ENCODE data around the gene EXT2. TPM values are rescaled to one million over a fixed set of nuclear protein-coding genes. Genes with fewer than 3 reads are reported as not detected.
A peak's percentile ranks its signal among the peaks of the same experiment; 100 is the strongest.

The EXT2 gene
- total RNA-seq, 2 donors from 2014 or later: 16.9 to 28.9 TPM

DNA sequence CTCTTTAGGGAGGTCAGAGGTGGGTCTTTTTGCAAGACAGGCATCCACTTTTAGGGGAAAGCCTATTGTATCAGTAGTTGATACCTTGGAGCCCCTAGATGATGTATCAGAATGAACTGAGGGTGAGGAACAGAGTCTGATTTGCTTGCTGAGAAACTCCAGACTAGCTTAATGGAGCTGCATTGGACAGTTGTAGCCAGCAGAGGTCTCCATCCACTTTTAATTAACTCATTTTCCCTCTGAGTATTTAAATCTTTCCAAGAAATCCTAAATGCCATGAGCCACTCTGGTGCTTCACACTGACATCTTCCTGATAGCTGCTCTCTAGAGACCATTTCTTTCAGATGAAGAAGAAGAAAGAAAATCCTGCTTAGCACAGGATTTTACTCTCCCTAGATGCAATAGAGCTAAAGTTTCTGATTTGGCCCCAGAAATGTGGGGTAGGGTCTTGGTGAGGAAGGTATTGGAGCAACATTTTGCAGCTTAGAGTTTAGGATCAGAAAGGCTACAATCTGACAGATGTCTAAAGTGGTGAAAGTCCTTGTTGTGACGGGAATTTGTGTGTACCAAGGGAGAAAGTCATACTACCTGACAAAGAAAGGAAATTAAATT lies 38.0 kb downstream of the EXT2 start:
- peaks cover 63% of the 10 kb centered on the region for H3K36me3 Mint-ChIP-seq (ENCODE audit: low read depth)
- no peaks in the 10 kb centered on the region for H3K4me1 Mint-ChIP-seq
- no peak overlapping the region for H3K4me3 Mint-ChIP-seq
- H3K9me3 Mint-ChIP-seq: no peaks in the 10 kb centered on the region
- peak overlapping the region; percentile 5 for H3K27ac Mint-ChIP-seq
- ATAC-seq (replicated peaks): no peak
- no peaks in the 10 kb centered on the region for H3K27me3 Mint-ChIP-seq

DNA sequence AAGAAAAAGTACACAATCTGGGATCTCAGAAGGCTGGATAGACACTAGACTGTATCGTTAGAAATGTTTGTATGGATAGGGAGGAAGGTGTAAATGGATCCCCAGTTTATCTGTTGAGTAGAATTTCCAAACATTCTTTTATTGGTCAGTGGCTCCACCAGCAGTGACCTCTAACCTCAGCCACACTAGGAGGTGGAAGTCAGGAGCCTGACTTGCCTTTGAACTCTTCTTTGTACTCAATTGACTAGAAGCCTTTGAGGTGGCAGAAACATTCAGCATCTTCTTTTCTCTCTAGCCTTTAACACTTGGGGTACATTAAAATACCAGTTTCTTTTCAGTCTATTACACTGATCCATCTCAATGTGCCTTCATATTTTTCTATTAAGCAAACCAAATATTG lies 39.1 kb downstream of the EXT2 start:
- Mint-ChIP-seq H3K9me3 (no peaks in the 10 kb centered on the region), H3K36me3 (ENCODE audit: low read depth) (peaks cover 62% of the 10 kb centered on the region), H3K27me3 (no peaks in the 10 kb centered on the region), H3K4me1 (no peaks in the 10 kb centered on the region), H3K27ac (no peak overlapping the region), H3K4me3 (no peak overlapping the region)
- ATAC-seq (replicated peaks): no peak

DNA sequence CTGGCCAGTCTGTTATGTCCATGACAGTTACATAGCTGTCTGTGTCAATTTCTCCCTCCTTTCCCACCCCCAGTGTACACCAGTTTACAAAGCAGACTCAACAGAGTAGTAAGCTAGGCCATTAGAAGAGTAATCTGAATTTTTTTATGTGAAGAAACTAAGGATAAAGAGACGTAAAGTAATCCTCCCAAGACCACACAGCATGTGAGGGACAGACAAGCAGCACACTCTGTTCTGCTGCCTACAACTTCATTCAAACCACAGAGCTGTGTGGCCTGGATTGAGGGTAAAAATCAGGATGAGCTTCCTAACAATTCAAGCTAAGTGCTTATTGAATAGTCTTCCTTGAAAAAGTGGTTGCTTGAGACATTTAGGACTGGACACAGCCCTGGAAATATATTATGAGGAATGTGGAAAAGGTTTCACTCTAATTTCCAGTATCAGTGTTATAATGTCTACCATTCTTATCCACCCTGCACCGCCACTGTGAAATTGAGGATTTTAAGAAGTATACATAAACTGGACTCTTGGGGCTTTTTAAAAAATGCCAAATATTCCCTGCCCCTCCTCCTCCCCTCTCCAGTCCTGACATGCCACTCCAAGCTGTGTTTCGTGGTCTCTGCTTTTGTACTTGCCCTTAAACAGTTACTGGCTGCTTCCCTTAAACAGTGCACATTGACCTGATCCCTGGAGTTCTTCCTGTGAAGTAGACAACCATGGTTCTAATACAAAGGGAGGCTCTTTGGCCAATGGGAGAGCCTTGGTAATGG lies 40.9 kb downstream of the EXT2 start:
- Mint-ChIP-seq H3K4me3 (no peak overlapping the region), H3K27ac (no peak overlapping the region), H3K36me3 (ENCODE audit: low read depth) (peaks cover 46% of the 10 kb centered on the region), H3K27me3 (no peaks in the 10 kb centered on the region), H3K9me3 (no peaks in the 10 kb centered on the region), H3K4me1 (no peaks in the 10 kb centered on the region)
- no peak for ATAC-seq (replicated peaks)

DNA sequence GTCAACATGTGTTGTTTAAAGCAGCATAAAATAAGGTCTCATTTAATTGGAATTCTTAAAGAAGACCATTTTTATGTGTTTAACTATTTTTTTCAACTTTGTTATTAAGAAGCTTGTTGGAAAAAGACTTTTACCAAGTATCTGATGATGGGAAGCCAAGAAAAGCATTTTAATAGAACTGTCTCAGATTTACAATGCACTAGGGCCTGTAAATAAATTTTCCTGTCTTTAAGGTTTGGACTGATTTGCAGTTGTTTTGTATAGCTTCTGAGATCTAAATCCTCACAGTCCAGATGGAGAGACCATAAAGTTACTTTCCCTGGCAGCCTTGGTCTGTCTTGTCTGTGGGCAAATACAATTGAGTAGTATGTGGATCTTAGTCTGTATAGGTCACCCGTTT lies 41.6 kb downstream of the EXT2 start:
- no peaks in the 10 kb centered on the region for H3K27me3 Mint-ChIP-seq
- H3K9me3 Mint-ChIP-seq: no peaks in the 10 kb centered on the region

DNA sequence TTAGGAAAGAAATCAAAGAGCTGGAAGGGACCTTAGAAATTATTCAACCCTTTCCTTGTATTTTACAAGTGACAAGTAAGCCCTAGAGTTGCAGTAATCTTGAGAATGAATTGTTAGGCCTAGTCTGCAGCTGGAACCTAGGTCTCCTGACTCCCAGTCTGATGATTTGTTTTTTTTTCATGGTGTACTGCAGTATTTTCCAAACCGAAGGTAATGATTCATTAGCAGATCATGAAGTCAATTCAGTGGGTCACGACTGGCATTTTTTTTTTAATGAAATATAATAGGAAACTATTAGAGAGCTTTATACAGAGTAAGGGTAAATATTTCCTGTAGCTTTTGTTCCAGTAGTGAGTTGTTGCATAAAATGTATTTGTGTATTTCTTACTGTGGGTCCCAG lies 42.8 kb downstream of the EXT2 start:
- Mint-ChIP-seq H3K4me1 (no peaks in the 10 kb centered on the region), H3K4me3 (no peak overlapping the region), H3K9me3 (no peaks in the 10 kb centered on the region), H3K27me3 (no peaks in the 10 kb centered on the region), H3K27ac (no peak overlapping the region), H3K36me3 (ENCODE audit: low read depth) (peaks cover 38% of the 10 kb centered on the region)
- ATAC-seq (replicated peaks): no peak

More for the DNA sequence above, 41.6 kb downstream of the EXT2 start:
- peaks cover 42% of the 10 kb centered on the region for H3K36me3 Mint-ChIP-seq (ENCODE audit: low read depth)
- H3K4me3 Mint-ChIP-seq: no peak overlapping the region
- ATAC-seq (replicated peaks): no peak
- H3K27ac Mint-ChIP-seq: no peak overlapping the region
- no peaks in the 10 kb centered on the region for H3K4me1 Mint-ChIP-seq

DNA sequence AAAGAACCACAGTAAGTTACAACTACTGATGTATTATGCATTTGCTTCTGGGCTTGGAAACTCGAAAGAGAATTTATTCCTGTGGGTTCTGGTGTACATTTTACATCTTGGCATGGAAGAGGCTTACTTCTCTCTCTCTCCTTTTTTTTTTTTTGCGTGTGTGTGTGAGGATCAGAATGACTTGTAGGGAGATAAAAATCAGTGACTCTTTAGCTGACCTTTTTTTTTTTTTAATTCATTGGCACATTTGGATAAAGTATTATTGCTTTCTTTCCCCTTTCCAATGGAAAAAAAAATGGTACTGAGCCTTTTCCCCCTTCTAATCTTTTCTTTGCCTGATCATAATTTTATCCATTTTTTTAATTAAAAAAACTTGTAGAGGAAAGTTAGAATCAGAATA lies 43.5 kb downstream of the EXT2 start:
- peaks cover 38% of the 10 kb centered on the region for H3K36me3 Mint-ChIP-seq (ENCODE audit: low read depth)
- ATAC-seq (replicated peaks): no peak
- no peaks in the 10 kb centered on the region for H3K27me3 Mint-ChIP-seq
- no peaks in the 10 kb centered on the region for H3K9me3 Mint-ChIP-seq
- H3K4me1 Mint-ChIP-seq: no peaks in the 10 kb centered on the region
- no peak overlapping the region for H3K4me3 Mint-ChIP-seq
- no peak overlapping the region for H3K27ac Mint-ChIP-seq

DNA sequence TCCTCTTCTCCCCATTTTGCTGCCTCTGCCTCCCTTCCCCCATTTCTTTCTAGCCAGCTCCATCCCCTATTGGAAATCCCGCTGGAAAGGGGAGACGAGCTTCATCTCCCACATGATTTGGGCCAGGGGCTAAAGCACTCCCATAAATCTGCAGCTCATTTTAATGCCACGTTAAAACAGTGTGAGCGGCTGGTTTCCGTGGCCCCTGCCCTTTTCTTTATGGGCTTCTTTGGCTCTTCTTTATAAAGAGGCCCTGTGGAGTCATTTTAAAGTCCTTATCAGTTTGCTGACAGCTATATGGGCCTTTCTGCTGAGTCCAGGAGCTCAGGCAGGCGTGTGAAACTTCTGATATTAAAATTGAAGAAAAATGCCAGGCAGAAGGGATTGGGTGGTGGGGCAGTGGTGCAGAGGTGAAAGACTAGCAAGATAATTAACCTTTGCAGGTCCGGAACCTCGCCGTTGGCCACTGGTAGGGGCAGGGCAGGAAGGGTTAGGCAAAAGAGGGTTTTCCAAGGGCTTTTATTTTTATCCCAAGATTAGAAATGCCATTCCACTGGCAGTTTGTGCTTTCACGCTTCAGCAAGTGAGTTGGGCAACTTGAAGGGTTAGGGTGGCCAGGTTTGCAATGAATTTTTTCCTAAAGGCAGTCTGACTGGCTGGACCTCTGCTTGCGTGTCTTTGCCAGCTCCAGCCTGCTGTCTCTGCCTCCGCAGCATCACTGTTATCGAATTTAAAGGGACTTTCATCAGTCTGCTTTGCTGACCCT lies 44.3 kb downstream of the EXT2 start:
- no peak for ATAC-seq (replicated peaks)
- Mint-ChIP-seq H3K4me1 (no peaks in the 10 kb centered on the region), H3K4me3 (no peak overlapping the region), H3K9me3 (no peaks in the 10 kb centered on the region), H3K36me3 (ENCODE audit: low read depth) (peaks cover 37% of the 10 kb centered on the region), H3K27me3 (no peaks in the 10 kb centered on the region), H3K27ac (no peak overlapping the region)

DNA sequence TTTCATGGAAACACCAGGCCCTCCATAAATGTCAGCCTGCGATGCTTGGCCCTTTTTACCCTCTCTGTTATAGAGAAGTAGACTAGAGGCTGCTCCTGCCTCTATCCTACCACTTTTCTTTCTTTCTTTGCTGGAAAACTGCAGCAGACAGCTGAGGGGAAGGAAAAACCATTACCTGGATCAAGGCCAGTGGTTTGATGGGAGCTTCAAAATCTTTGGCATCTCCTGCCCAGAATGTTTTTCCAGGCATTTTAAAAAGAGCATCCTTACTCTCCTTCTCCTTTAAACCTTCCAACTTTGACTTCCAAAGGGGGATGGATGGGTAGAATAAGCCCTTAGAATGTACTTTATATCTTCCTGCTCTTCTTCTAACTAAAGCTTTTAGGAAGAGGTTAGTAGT lies 44.9 kb downstream of the EXT2 start:
- no peaks in the 10 kb centered on the region for H3K4me1 Mint-ChIP-seq
- H3K27ac Mint-ChIP-seq: no peak overlapping the region
- H3K4me3 Mint-ChIP-seq: no peak overlapping the region
- no peak for ATAC-seq (replicated peaks)
- peaks cover 39% of the 10 kb centered on the region for H3K36me3 Mint-ChIP-seq (ENCODE audit: low read depth)
- H3K9me3 Mint-ChIP-seq: no peaks in the 10 kb centered on the region
- H3K27me3 Mint-ChIP-seq: no peaks in the 10 kb centered on the region

DNA sequence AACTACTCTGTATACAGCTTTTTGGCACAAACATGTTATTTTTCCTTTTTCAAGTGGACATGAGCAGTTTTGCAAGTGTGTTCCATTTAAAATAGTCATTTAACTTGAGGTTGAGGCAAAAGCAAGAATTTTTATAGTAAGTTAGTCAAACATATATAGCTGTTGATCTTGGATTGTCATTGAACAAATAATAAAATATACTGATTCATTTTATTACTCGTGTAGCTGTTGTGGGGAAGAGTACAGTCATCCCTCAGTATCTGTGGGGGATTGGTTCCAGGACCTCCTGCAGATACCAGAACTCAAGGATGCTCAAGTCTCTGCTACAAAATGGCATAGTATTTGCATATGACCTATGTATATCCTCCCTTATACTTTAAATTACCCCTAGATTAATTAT lies 45.3 kb downstream of the EXT2 start:
- peaks cover 43% of the 10 kb centered on the region for H3K36me3 Mint-ChIP-seq (ENCODE audit: low read depth)
- no peak overlapping the region for H3K4me3 Mint-ChIP-seq
- H3K27ac Mint-ChIP-seq: no peak overlapping the region
- no peaks in the 10 kb centered on the region for H3K27me3 Mint-ChIP-seq
- no peaks in the 10 kb centered on the region for H3K4me1 Mint-ChIP-seq
- no peak for ATAC-seq (replicated peaks)
- H3K9me3 Mint-ChIP-seq: no peaks in the 10 kb centered on the region

DNA sequence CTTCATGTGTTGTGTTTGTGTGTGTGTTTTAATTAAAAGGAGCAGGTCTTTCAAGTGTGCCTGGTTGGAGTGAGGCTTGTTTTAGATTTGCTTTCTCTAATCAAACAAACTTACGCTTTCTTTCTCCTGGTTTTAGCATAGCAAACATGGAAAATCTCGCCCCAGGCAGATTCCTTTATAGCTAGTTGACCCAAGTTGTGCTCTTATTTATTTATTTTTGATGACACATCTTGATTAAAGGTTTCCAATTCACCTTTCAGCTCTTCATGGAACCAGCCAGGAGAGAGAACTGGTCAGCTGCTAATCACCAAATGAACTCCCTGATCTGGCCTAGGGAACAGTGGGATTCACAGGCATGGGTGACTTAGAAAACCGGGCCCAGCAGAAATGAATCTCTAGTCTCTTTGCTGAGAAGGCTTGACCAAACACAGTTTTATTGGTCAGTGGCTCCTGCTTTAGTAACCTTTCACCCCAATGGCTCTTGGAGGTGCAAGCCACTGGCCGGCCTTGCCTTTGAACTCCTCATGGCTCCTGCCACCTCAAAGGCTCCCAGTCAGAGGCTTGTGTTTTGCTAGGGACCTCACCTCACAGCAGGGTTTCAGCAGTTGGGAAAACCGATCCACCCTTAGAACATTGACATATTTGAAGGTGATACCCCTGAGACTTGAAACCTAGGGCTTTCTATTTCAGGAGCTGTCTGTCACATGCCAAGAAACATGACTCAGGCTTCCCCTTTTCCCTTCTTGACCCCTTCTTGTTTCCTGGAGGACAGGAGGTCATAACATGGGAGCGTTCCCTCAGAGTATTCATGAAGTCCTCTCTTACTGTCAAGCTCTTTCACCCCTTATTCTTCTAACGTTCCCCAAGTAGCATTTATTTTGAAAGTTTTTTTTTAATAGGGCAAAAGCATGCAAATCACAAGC lies 48.8 kb downstream of the EXT2 start:
- H3K4me1 Mint-ChIP-seq: no peaks in the 10 kb centered on the region
- no peak overlapping the region for H3K27ac Mint-ChIP-seq
- no peak for ATAC-seq (replicated peaks)
- H3K36me3 Mint-ChIP-seq (ENCODE audit: low read depth): peaks cover 61% of the 10 kb centered on the region
- no peak overlapping the region for H3K4me3 Mint-ChIP-seq
- H3K9me3 Mint-ChIP-seq: no peaks in the 10 kb centered on the region
- H3K27me3 Mint-ChIP-seq: no peaks in the 10 kb centered on the region

DNA sequence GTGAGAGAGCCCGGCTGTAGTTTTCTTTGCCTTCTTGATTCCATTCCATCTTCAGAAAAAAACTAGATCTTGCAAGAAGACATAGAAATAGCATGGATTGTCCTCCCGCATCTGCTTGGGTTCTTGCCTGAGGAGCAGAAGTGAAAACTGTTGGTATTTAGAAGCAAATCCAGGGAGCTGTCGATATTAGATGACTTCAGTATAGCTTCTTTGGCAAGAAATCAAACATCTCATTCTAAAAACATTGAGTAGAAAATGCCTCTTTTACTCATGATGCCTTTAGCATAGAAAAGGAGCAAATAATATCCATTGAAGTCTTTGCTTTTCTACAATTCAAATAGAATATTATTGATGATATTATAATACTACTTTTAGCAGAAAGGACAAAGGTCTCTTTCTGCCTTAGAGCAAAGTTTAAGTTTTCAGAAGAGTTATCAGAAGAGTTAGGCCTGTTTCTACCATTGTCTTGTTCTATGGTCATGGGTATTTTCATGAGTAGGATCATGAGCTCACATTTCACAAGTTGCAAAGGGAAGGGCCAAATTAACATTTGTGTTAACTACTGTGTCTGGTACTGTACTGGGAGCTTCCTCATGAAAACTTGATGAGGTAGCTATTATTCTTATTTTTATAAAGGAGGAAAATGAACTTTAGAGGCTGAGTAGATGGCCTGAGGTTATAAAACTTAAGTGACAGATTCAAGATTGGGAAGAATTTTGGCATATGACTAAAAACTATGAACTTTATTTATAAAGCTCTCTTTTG lies 49.7 kb downstream of the EXT2 start:
- Mint-ChIP-seq H3K4me1 (no peaks in the 10 kb centered on the region), H3K9me3 (peaks cover 4% of the 10 kb centered on the region), H3K36me3 (ENCODE audit: low read depth) (peaks cover 65% of the 10 kb centered on the region), H3K27ac (no peak overlapping the region), H3K4me3 (no peak overlapping the region), H3K27me3 (no peaks in the 10 kb centered on the region)
- no peak for ATAC-seq (replicated peaks)

DNA sequence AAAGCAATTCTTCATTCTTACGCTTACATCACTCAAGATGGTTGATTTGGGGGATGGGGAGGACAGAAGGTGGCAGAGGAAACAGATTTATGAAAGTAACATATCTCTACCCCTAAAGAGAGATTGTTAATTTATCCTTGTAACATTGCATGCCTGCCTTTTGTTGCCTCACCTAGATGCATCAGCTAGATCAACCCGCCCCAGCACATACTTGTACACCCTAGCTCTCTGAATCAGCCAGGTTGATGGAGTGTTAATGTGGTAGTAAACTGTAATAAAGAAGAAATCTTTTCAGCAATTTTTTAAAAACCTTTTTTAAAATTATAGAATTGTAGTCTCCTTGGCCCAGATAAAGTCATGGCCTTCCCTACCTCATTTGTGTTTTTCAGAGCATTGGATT lies 51.5 kb downstream of the EXT2 start:
- H3K27ac Mint-ChIP-seq: no peak overlapping the region
- H3K9me3 Mint-ChIP-seq: peaks cover 7% of the 10 kb centered on the region
- no peak overlapping the region for H3K4me3 Mint-ChIP-seq
- no peak for ATAC-seq (replicated peaks)
- H3K27me3 Mint-ChIP-seq: no peaks in the 10 kb centered on the region
- H3K36me3 Mint-ChIP-seq (ENCODE audit: low read depth): peaks cover 83% of the 10 kb centered on the region
- H3K4me1 Mint-ChIP-seq: no peaks in the 10 kb centered on the region

DNA sequence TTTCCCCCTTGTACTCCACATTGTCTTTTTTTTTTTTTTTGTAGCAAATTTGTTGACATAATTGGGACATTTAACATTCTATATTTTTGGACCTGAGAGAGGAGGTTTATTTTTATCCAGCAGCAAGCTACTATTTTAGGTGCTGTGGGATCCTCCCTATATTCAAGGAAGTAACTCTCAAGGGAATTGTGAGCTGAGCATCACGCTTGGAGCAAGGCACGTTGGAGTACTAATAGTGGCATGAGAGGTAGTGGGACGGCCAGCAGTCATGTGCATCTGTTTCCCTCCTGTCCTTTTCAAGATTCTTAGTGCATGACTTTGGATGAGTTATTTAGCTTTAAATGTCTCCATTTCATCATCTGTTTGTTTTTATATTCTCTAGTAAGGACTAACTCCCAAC lies 52.3 kb downstream of the EXT2 start:
- H3K36me3 Mint-ChIP-seq (ENCODE audit: low read depth): peaks cover 91% of the 10 kb centered on the region
- H3K4me1 Mint-ChIP-seq: no peaks in the 10 kb centered on the region
- ATAC-seq (replicated peaks): no peak
- H3K27me3 Mint-ChIP-seq: no peaks in the 10 kb centered on the region
- no peak overlapping the region for H3K27ac Mint-ChIP-seq
- H3K4me3 Mint-ChIP-seq: no peak overlapping the region
- peaks cover 9% of the 10 kb centered on the region for H3K9me3 Mint-ChIP-seq

DNA sequence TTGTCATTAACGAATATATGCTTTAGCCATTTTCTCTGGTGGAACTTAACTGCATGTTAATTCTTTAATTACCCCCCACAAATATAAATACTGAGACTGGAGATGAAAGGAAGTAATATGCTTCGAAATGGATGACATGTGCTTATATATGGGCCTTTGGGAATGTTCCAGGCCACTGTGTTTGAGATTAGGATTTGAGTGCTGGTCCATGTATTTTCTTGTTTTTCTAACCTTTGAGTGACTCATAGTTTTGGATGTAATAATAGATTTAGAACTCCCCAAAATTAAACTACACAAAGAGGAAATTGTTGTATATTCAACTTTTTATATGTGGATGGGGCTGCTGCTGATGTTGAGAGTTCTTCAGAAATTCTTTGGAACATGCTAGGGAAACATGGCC lies 54.2 kb downstream of the EXT2 start:
- H3K36me3 Mint-ChIP-seq (ENCODE audit: low read depth): peaks cover 91% of the 10 kb centered on the region
- H3K9me3 Mint-ChIP-seq: peaks cover 11% of the 10 kb centered on the region
- H3K4me3 Mint-ChIP-seq: no peak overlapping the region
- ATAC-seq (replicated peaks): no peak
- H3K27me3 Mint-ChIP-seq: no peaks in the 10 kb centered on the region
- H3K27ac Mint-ChIP-seq: peak overlapping the region; percentile 8
- H3K4me1 Mint-ChIP-seq: no peaks in the 10 kb centered on the region

Data from activated T-helper 17 cell treated with anti-CD3 and anti-CD28 coated beads, Interleukin-2, amount 50 U/mL, for 72 hours (primary cell).